H7 (cell line): ENCODE data around the gene ITM2C. TPM values are rescaled to one million over a fixed set of nuclear protein-coding genes. Genes with fewer than 3 reads are reported as not detected.

Experiments used
- DNase-seq: peaks from one replicate; pipeline ENCODE4 v3.0.0; 2012
- H3K27me3 ChIP-seq: 2 replicates; pipeline ENCODE4 v1.6.0; 2011; ENCODE audit warnings: mild to moderate bottlenecking, low read length; ENCODE audit not compliant: control insufficient read depth, insufficient read depth
- H3K36me3 ChIP-seq: replicated peaks from 2 replicates; pipeline ENCODE4 v1.5.1; 2011; ENCODE audit warnings: low read length; ENCODE audit not compliant: control insufficient read depth, insufficient read depth
- H3K4me3 ChIP-seq: 2 replicates; pipeline ENCODE4 v1.5.1; 2011; ENCODE audit warnings: low read depth, mild to moderate bottlenecking, control low read depth, low read length, moderate library complexity; ENCODE audit not compliant: insufficient read depth
- total RNA-seq: library from RNA; depleted of rRNA; stranded (reverse); fragments of >200 nt; shearing (Covaris generic); gene quantifications from 2 replicates; pipeline ENCODE4 v1.2.3, GENCODE V29; 2014

The ITM2C gene
- total RNA-seq, 1 experiment from 2014 or later = 392 TPM

GRCh38 chr2:230865766-230866755 is 1.3 kb downstream of the ITM2C start:
- H3K36me3 ChIP-seq = peaks cover 4% of the 10 kb centered on the region
- no peaks in the 10 kb centered on the region for H3K27me3 ChIP-seq
- DNase-seq = peak; percentile 89
- H3K4me3 ChIP-seq = peak overlapping the region; percentile 92

- peak; percentile 50 for DNase-seq
- no peaks in the 10 kb centered on the region for H3K27me3 ChIP-seq
- H3K36me3 ChIP-seq = peaks cover 4% of the 10 kb centered on the region
- H3K4me3 ChIP-seq = peak overlapping the region; percentile 92; the same call in 1 of the 2 replicates
Observed at GRCh38 chr2:230866756-230867523, 2.2 kb downstream of the ITM2C start.

- Histone ChIP-seq H3K4me3 (peak overlapping the region; percentile 12; the same call in 1 of the 2 replicates), H3K36me3 (peaks cover 8% of the 10 kb centered on the region), H3K27me3 (no peaks in the 10 kb centered on the region)
- DNase-seq = peak; percentile 87
Observed at GRCh38 chr2:230868161-230868946, 3.6 kb downstream of the ITM2C start.

GRCh38 chr2:230868947-230869913 is 4.5 kb downstream of the ITM2C start:
- no peaks in the 10 kb centered on the region for H3K27me3 ChIP-seq
- peak overlapping the region; percentile 12; the same call in 1 of the 2 replicates for H3K4me3 ChIP-seq
- H3K36me3 ChIP-seq = peaks cover 16% of the 10 kb centered on the region
- DNase-seq = peak; percentile 67

- Histone ChIP-seq H3K27me3 (no peaks in the 10 kb centered on the region), H3K36me3 (peaks cover 19% of the 10 kb centered on the region), H3K4me3 (no peak overlapping the region)
- DNase-seq = peak; percentile 28
Observed at GRCh38 chr2:230869914-230870543, 5.3 kb downstream of the ITM2C start.

GRCh38 chr2:230870544-230871360 is 6.0 kb downstream of the ITM2C start:
- no peaks in the 10 kb centered on the region for H3K27me3 ChIP-seq
- H3K4me3 ChIP-seq = no peak overlapping the region
- peak; percentile 53 for DNase-seq
- peaks cover 24% of the 10 kb centered on the region for H3K36me3 ChIP-seq

GRCh38 chr2:230871361-230872150 is 6.8 kb downstream of the ITM2C start:
- H3K4me3 ChIP-seq = no peak overlapping the region
- H3K27me3 ChIP-seq = no peaks in the 10 kb centered on the region
- H3K36me3 ChIP-seq = peaks cover 30% of the 10 kb centered on the region
- peak; percentile 35 for DNase-seq

- H3K27me3 ChIP-seq = no peaks in the 10 kb centered on the region
- no peak for DNase-seq
- peaks cover 37% of the 10 kb centered on the region for H3K36me3 ChIP-seq
- no peak overlapping the region for H3K4me3 ChIP-seq
Observed at GRCh38 chr2:230872151-230872967, 7.6 kb downstream of the ITM2C start.

GRCh38 chr2:230872968-230873660 is 8.4 kb downstream of the ITM2C start:
- Histone ChIP-seq H3K36me3 (peaks cover 45% of the 10 kb centered on the region), H3K27me3 (no peaks in the 10 kb centered on the region), H3K4me3 (no peak overlapping the region)
- DNase-seq = no peak

- H3K36me3 ChIP-seq = peaks cover 48% of the 10 kb centered on the region
- H3K4me3 ChIP-seq = no peak overlapping the region
- no peaks in the 10 kb centered on the region for H3K27me3 ChIP-seq
- DNase-seq = no peak
Observed at GRCh38 chr2:230873661-230874401, 9.1 kb downstream of the ITM2C start.
